Measurements from ENCODE around the gene RAPGEF3.

DNA sequence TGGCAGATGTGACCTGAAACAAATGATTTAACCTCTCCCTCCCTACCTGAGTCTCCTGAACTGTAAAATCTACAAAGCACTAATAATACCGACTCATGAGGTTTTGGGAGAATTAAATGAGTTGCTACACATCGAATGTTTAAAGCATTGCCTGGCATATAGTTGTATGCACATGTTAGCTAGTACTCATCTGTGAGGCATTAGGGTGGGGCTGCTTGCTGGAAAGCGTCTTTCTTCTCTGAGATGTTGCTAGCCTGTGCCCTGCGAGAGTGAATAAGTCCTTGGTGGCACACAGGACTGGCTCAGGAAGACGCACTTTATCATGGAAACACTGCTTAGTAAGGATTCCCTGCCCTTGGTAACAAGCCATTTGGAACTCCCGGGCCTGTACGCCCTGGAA, 6.1 kb downstream of the RAPGEF3 start:
- TF ChIP-seq POLR2AphosphoS5 (IDR thresholded peaks at IDR 0.05; ENCODE audit: low read depth, low read length) (no peak), TAF1 (IDR thresholded peaks at IDR 0.05; ENCODE audit: borderline replicate concordance, low read depth, low read length) (no peak)
